Endodermal cell (in vitro differentiated cells): ENCODE measurements around the gene SLC5A10. TPM values are rescaled to one million over a fixed set of nuclear protein-coding genes. Genes with fewer than 3 reads are reported as not detected.
"Not testable (repeated sequence)": the region's sequence is repeated elsewhere in the genome, so short reads cannot be mapped to it uniquely, and the experiment has no call there.

Experiments
- DNase-seq: peaks from one replicate; pipeline ENCODE4 v3.0.0-alpha.2; 2017
- H3K27ac ChIP-seq: 2 replicates; pipeline ENCODE4 v1.5.1; 2013; ENCODE audit warnings: mild to moderate bottlenecking, low read depth, low read length, moderate library complexity
- H3K27me3 ChIP-seq: 2 replicates; pipeline ENCODE4 v1.6.1; 2013; ENCODE audit warnings: mild to moderate bottlenecking, low read length, moderate library complexity; ENCODE audit not compliant: insufficient read depth, control insufficient read depth, poor library complexity, severe bottlenecking
- H3K36me3 ChIP-seq: 2 replicates; pipeline ENCODE4 v1.7.0; 2013; ENCODE audit warnings: mild to moderate bottlenecking, low read length, moderate library complexity; ENCODE audit not compliant: control insufficient read depth, insufficient read depth
- H3K4me1 ChIP-seq: one replicate; pipeline ENCODE4 v1.7.0; 2013; ENCODE audit warnings: low read length; ENCODE audit not compliant: control insufficient read depth, insufficient read depth
- H3K4me3 ChIP-seq: 2 replicates; pipeline ENCODE4 v1.5.1; 2013; ENCODE audit warnings: mild to moderate bottlenecking, low read length, moderate library complexity
- H3K9ac ChIP-seq: 2 replicates; pipeline ENCODE4 v1.6.1; 2013; ENCODE audit warnings: mild to moderate bottlenecking, low read length, moderate library complexity; ENCODE audit not compliant: poor library complexity, severe bottlenecking; ENCODE audit errors: extremely low read depth
- H3K9me3 ChIP-seq: 2 replicates; pipeline ENCODE4 v1.6.1; 2013; ENCODE audit warnings: mild to moderate bottlenecking, low read length, moderate library complexity; ENCODE audit not compliant: control insufficient read depth
- H3K27ac Mint-ChIP-seq: 2 replicates; pipeline ENCODE4 v1.8.0; 2020; ENCODE audit warnings: mixed read lengths
- H3K27me3 Mint-ChIP-seq: 2 replicates; pipeline ENCODE4 v1.8.0; 2021; ENCODE audit warnings: mild to moderate bottlenecking, mixed read lengths; ENCODE audit not compliant: insufficient read depth
- H3K36me3 Mint-ChIP-seq: 2 replicates; pipeline ENCODE4 v1.8.0; 2020; ENCODE audit warnings: low read depth, mixed read lengths
- H3K4me1 Mint-ChIP-seq: 2 replicates; pipeline ENCODE4 v1.8.0; 2020; ENCODE audit warnings: mixed read lengths
- H3K4me3 Mint-ChIP-seq: 2 replicates; pipeline ENCODE4 v1.8.0; 2020; ENCODE audit warnings: mild to moderate bottlenecking, moderate library complexity, mixed read lengths
- H3K9me3 Mint-ChIP-seq: 2 replicates; pipeline ENCODE4 v1.8.0; 2020; ENCODE audit warnings: mild to moderate bottlenecking, mixed read lengths
- WGBS, 2 experiments: methylation state at CpG; one replicate each; pipeline versions ENCODE4 v1.1.5 to v1.1.7; 2013; ENCODE audit warnings: missing lambda C conversion rate in 2 of 2, mixed read lengths in 1 of 2; ENCODE audit not compliant: insufficient coverage in 1 of 2, insufficient read length in 1 of 2; 5-methylcytosine and 5-hydroxymethylcytosine counted together
- total RNA-seq, 2 donors: library from RNA; stranded (reverse); fragmentation: NEBNext Ultra II Directional in 1 of 2; extraction: Animal tissue kit (Norgen Biotek cat#: 25700) in 1 of 2; gene quantifications; 2 replicates in 1 of 2; 3 replicates in 1 of 2; pipeline ENCODE4 v1.2.1, GENCODE V29; 2021

Gene SLC5A10
- total RNA-seq, 2 donors from 2014 or later, result 0.11 to 0.29 TPM

DNA sequence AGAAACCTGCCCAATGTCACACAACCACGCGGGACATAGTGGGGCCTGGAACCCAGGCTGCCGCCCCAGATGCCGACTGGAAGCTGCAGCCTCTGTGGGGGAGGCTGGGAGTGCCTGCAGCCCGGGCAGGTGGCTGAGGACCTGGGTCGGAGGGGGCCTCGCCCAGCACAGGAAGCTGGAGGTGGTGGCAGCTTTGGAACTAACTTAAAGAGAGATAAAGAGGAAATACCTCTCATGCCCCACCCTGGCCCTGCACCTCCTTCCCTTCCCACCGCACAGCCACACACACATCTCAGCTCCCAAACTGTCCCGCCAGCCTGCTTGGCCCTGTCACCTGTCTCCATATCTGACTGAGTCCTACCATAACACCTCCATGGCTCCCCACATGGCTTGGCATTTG is 88.4 kb downstream of the SLC5A10 start:
- WGBS, 2 experiments, result no CpG with 5 or more reads among the region's 9 CpGs
- not testable (repeated sequence) for H3K27ac ChIP-seq, H3K4me3 Mint-ChIP-seq, H3K27me3 Mint-ChIP-seq, H3K27ac Mint-ChIP-seq, H3K4me3 ChIP-seq, H3K27me3 ChIP-seq, H3K9me3 ChIP-seq, H3K36me3 ChIP-seq, DNase-seq, H3K4me1 Mint-ChIP-seq, H3K9ac ChIP-seq, H3K36me3 Mint-ChIP-seq, H3K4me1 ChIP-seq, H3K9me3 Mint-ChIP-seq

DNA sequence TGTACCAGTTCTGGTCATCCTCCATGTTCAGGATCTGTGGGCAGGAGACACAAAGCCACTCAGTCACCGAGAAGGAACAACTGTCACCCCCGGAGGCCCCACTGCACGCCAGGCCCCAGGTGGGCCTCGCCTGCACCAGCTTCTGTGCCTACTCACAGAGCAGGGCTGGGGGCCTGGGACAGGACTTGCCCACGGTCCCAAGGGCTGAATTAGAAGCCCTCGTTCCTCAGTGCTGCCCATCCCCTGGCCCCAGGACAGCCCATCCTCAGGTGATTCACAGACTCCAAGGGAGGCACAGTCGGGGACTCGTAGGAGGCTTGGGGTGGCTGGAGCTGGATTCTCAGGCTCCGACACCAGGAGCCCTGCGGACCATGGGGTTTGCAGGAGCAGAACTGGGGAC is 89.9 kb downstream of the SLC5A10 start:
- DNase-seq, H3K27ac Mint-ChIP-seq, H3K27me3 Mint-ChIP-seq, H3K27me3 ChIP-seq, H3K4me3 Mint-ChIP-seq, H3K4me1 Mint-ChIP-seq, H3K9me3 ChIP-seq, H3K36me3 ChIP-seq, H3K4me3 ChIP-seq, H3K9ac ChIP-seq, H3K4me1 ChIP-seq, H3K9me3 Mint-ChIP-seq, H3K36me3 Mint-ChIP-seq, H3K27ac ChIP-seq: not testable (repeated sequence)
- 100% methylated on average over 1 of the region's 10 CpGs; no CpG with 5 or more reads in 1 of the 2 experiments for WGBS, 2 experiments

DNA sequence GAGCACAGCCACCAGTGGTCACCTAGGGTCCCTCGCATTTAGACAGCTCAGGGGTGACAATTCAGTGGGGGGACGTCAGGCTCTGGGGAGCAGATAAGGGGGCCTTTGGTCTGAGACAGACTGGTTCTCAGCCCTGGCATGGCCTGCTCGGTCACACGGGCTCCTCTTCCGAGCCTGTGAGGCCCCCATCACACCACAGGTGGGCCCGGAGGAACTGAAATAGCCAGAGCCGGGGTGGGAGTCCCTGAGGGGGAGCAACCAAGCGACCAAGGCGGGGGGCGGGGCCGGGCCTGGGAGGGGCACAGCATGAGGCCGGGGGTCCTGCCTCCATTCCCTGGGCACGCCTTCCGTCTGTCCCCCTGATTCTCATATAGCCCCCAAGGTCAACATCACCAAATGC is 90.4 kb downstream of the SLC5A10 start:
- H3K36me3 Mint-ChIP-seq, H3K36me3 ChIP-seq, H3K4me3 ChIP-seq, H3K9me3 ChIP-seq, H3K9me3 Mint-ChIP-seq, DNase-seq, H3K9ac ChIP-seq, H3K27ac ChIP-seq, H3K27ac Mint-ChIP-seq, H3K27me3 Mint-ChIP-seq, H3K27me3 ChIP-seq, H3K4me1 ChIP-seq, H3K4me3 Mint-ChIP-seq, H3K4me1 Mint-ChIP-seq: not testable (repeated sequence)
- no CpG with 5 or more reads among the region's 14 CpGs for WGBS, 2 experiments

DNA sequence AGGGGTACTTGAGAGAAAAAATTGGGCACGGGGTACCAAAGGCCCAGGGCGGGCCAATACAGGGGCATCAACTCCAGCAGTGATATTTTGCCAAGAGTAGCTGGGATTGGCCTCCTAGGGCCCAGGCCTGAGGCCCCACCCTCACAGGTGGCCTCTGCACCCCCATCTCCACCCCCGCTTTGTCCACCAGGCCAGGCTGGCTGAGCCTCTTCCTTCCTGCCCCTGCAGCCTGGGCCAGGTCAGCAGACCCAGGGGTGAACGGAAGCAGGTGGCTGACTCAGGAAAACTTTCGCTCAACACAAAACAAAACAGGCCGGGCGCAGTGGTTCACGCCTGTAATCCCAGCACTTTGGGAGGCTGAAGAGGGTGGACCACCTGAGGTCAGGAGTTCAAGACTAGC is 91.1 kb downstream of the SLC5A10 start:
- H3K4me3 Mint-ChIP-seq, H3K27me3 Mint-ChIP-seq, H3K27ac ChIP-seq, H3K9ac ChIP-seq, H3K9me3 ChIP-seq, H3K36me3 ChIP-seq, H3K27me3 ChIP-seq, H3K9me3 Mint-ChIP-seq, H3K4me1 ChIP-seq, DNase-seq, H3K36me3 Mint-ChIP-seq, H3K4me3 ChIP-seq, H3K27ac Mint-ChIP-seq, H3K4me1 Mint-ChIP-seq: not testable (repeated sequence)
- no CpG with 5 or more reads among the region's 8 CpGs for WGBS, 2 experiments

DNA sequence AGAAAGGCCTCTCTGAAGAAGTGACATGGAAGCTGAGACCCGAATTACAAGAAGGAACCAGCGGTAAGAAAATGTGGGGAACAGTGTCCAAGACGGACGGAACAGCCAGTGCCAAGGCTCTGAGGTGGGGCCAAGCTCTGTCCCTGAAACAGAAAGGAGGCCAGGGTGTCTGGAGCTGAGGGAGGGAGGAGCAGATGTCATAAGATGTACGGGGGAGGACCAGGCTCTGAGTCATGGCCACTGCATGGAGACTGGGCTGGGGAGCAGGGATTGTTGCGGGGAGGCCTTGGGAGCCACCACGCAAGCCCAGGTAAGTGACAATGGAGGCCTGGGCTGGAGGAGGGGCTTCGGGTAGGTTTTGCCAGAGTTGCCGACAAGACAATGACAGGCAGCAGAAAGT is 92.7 kb downstream of the SLC5A10 start:
- WGBS, 2 experiments, result no CpG with 5 or more reads among the region's 9 CpGs
- H3K9ac ChIP-seq, H3K4me1 Mint-ChIP-seq, DNase-seq, H3K4me3 ChIP-seq, H3K27me3 ChIP-seq, H3K27me3 Mint-ChIP-seq, H3K36me3 Mint-ChIP-seq, H3K27ac ChIP-seq, H3K27ac Mint-ChIP-seq, H3K9me3 ChIP-seq, H3K4me3 Mint-ChIP-seq, H3K36me3 ChIP-seq, H3K4me1 ChIP-seq, H3K9me3 Mint-ChIP-seq: not testable (repeated sequence)

DNA sequence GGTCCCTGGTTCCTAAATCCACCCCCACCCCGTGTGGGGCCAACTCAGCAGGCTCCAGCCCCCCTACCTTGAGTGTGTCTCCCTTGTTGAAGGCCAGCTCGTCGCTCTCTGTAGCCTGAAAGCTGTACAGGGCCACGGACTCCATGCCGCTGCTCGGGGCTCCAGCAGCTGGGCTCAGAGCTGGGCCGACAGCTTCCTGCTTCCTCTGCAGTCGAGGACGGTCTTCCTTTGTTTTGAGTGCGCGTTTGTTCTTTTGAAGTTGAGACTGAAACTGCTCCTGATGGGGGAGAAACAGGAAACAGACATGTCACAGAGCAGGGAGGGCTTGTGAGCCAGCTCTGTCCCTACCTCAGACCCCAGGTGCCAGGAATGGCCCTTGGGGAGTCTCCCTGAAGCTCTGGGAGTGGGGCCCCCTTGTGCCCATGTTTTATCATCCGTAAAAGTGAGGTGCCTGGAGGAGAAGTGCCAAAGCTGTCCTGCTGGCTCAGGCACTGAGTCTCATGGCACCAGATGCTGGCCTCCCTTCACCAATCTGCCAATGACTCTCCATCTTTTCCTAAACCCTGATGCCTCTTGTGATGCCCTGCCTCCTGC is 94.9 kb downstream of the SLC5A10 start, which contains the start of gene GRAP:
Gene GRAP (minus strand): TSS at position 176 of the 594 bp plus-strand sequence. CDS start 31 bp downstream, at position 145.
- not testable (repeated sequence) for H3K36me3 ChIP-seq, H3K27ac Mint-ChIP-seq, H3K27me3 Mint-ChIP-seq, H3K36me3 Mint-ChIP-seq, H3K9me3 Mint-ChIP-seq, H3K4me3 ChIP-seq, H3K27me3 ChIP-seq, H3K4me3 Mint-ChIP-seq, H3K9ac ChIP-seq, DNase-seq, H3K4me1 Mint-ChIP-seq, H3K27ac ChIP-seq, H3K9me3 ChIP-seq, H3K4me1 ChIP-seq
- WGBS, 2 experiments, result no CpG with 5 or more reads among the region's 12 CpGs

DNA sequence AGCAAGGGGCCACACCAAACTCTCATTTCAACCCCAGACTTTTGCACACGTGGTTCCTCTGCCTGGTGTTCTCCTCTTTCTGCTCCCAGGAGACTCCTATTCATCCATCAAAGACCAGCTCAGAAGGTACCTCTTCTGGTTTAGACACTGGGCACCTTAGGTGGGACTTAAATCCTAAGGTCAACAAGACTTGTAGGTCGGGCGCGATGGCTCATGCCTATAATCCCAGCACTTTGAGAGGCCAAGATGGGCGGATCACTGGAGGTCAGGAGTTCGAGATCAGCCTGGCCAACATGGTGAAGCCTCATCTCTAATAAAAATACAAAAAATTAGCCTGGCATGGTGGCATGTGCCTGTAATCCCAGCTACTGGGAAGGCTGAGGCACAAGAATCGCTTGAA is 95.5 kb downstream of the SLC5A10 start:
- H3K4me3 ChIP-seq, DNase-seq, H3K27me3 Mint-ChIP-seq, H3K27ac Mint-ChIP-seq, H3K9me3 Mint-ChIP-seq, H3K4me1 Mint-ChIP-seq, H3K36me3 Mint-ChIP-seq, H3K4me1 ChIP-seq, H3K36me3 ChIP-seq, H3K27me3 ChIP-seq, H3K4me3 Mint-ChIP-seq, H3K27ac ChIP-seq, H3K9ac ChIP-seq, H3K9me3 ChIP-seq: not testable (repeated sequence)
- whole genome bisulfite sequencing, 2 experiments, result 92% methylated on average over 3 of the region's 7 CpGs; no CpG with 5 or more reads in 1 of the 2 experiments
